ENCODE data around the gene GART.
"Not testable (repeated sequence)": the region's sequence is repeated elsewhere in the genome, so short reads cannot be mapped to it uniquely, and the experiment has no call there.

GART gene

GRCh38 chr21:33511639-33512038 is 30.3 kb downstream of the GART start:
- H3K9me2 ChIP-seq (ENCODE audit: low read depth, low read length) = no peaks in the 10 kb centered on the region
- H3K4me1 ChIP-seq (ENCODE audit: insufficient read depth, low read length, severe bottlenecking) = no peaks in the 10 kb centered on the region
- H3K4me2 ChIP-seq (ENCODE audit: low read length) = no peak overlapping the region
- no peaks in the 10 kb centered on the region for H4K20me1 ChIP-seq (ENCODE audit: insufficient read depth, low read length)
- H3K36me3 ChIP-seq (ENCODE audit: insufficient read depth, low read length) = peaks cover 99% of the 10 kb centered on the region
- no peaks in the 10 kb centered on the region for H3K79me2 ChIP-seq (ENCODE audit: insufficient read depth, low read length)
- H3K27me3 ChIP-seq (ENCODE audit: insufficient read depth, low read length) = no peaks in the 10 kb centered on the region
- H3K9me3 ChIP-seq (ENCODE audit: low read length) = no peaks in the 10 kb centered on the region
- H3K27ac ChIP-seq (ENCODE audit: low read depth, low read length, poor library complexity, severe bottlenecking) = no peak overlapping the region
- no peak overlapping the region for H2AFZ ChIP-seq (ENCODE audit: low read length)
- TF ChIP-seq EZH2 (IDR thresholded peaks at IDR 0.05; ENCODE audit: borderline replicate concordance, low read length) = no peak
- TF ChIP-seq, protein P1, sequence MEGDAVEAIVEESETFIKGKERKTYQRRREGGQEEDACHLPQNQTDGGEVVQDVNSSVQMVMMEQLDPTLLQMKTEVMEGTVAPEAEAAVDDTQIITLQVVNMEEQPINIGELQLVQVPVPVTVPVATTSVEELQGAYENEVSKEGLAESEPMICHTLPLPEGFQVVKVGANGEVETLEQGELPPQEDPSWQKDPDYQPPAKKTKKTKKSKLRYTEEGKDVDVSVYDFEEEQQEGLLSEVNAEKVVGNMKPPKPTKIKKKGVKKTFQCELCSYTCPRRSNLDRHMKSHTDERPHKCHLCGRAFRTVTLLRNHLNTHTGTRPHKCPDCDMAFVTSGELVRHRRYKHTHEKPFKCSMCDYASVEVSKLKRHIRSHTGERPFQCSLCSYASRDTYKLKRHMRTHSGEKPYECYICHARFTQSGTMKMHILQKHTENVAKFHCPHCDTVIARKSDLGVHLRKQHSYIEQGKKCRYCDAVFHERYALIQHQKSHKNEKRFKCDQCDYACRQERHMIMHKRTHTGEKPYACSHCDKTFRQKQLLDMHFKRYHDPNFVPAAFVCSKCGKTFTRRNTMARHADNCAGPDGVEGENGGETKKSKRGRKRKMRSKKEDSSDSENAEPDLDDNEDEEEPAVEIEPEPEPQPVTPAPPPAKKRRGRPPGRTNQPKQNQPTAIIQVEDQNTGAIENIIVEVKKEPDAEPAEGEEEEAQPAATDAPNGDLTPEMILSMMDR (IDR thresholded peaks at IDR 0.05; ENCODE audit: low read length) = no peak
- no peaks in the 10 kb centered on the region for H3F3A ChIP-seq (ENCODE audit: insufficient read depth, low read length)
- H3K9ac ChIP-seq (ENCODE audit: low read length) = no peak overlapping the region
- H3K4me3 ChIP-seq (ENCODE audit: low read depth, low read length, poor library complexity, severe bottlenecking) = no peak overlapping the region

GRCh38 chr21:33510826-33511225 is 31.1 kb downstream of the GART start:
- TF ChIP-seq EZH2 (IDR thresholded peaks at IDR 0.05; ENCODE audit: borderline replicate concordance, low read length) = no peak
- TF ChIP-seq, protein P1 (IDR thresholded peaks at IDR 0.05; ENCODE audit: low read length) = no peak
- Histone ChIP-seq H3K79me2 (ENCODE audit: insufficient read depth, low read length) (no peaks in the 10 kb centered on the region), H3K27ac (ENCODE audit: low read depth, low read length, poor library complexity, severe bottlenecking) (no peak overlapping the region), H4K20me1 (ENCODE audit: insufficient read depth, low read length) (no peaks in the 10 kb centered on the region), H3K27me3 (ENCODE audit: insufficient read depth, low read length) (no peaks in the 10 kb centered on the region), H3K4me2 (ENCODE audit: low read length) (no peak overlapping the region), H3K9ac (ENCODE audit: low read length) (no peak overlapping the region), H3K36me3 (ENCODE audit: insufficient read depth, low read length) (peaks cover 99% of the 10 kb centered on the region), H3K4me1 (ENCODE audit: insufficient read depth, low read length, severe bottlenecking) (no peaks in the 10 kb centered on the region), H3K4me3 (ENCODE audit: low read depth, low read length, poor library complexity, severe bottlenecking) (no peak overlapping the region), H3K9me2 (ENCODE audit: low read depth, low read length) (no peaks in the 10 kb centered on the region), H3F3A (ENCODE audit: insufficient read depth, low read length) (no peaks in the 10 kb centered on the region), H3K9me3 (ENCODE audit: low read length) (no peaks in the 10 kb centered on the region), H2AFZ (ENCODE audit: low read length) (no peak overlapping the region)

DNA sequence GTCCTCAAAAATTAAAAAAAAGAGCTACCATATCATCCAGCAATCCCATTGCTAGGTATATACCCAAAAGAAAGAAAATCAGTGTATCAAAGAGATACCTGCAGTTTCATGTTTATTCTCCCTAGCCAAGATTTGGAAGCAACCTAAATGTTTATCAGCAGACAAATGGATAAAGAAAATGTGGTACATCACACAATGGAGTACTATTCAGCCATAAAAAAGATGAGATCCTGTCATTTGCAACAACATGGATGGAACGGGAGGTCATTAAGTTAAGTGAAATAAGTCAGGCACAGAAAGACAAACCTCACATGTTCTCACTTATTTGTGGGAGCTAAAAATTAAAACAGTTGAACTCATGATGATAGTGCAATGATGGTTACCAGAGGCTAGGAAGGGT is 34.9 kb downstream of the GART start:
- H3K4me1 ChIP-seq (ENCODE audit: insufficient read depth, low read length, severe bottlenecking); H3F3A ChIP-seq (ENCODE audit: insufficient read depth, low read length); H2AFZ ChIP-seq (ENCODE audit: low read length); H3K4me3 ChIP-seq (ENCODE audit: low read depth, low read length, poor library complexity, severe bottlenecking); H3K27me3 ChIP-seq (ENCODE audit: insufficient read depth, low read length); H3K9me2 ChIP-seq (ENCODE audit: low read depth, low read length); H3K4me2 ChIP-seq (ENCODE audit: low read length); H3K9ac ChIP-seq (ENCODE audit: low read length); H4K20me1 ChIP-seq (ENCODE audit: insufficient read depth, low read length); H3K27ac ChIP-seq (ENCODE audit: low read depth, low read length, poor library complexity, severe bottlenecking); H3K79me2 ChIP-seq (ENCODE audit: insufficient read depth, low read length); H3K9me3 ChIP-seq (ENCODE audit: low read length): not testable (repeated sequence)
- peaks cover 93% of the 10 kb centered on the region for H3K36me3 ChIP-seq (ENCODE audit: insufficient read depth, low read length)

DNA sequence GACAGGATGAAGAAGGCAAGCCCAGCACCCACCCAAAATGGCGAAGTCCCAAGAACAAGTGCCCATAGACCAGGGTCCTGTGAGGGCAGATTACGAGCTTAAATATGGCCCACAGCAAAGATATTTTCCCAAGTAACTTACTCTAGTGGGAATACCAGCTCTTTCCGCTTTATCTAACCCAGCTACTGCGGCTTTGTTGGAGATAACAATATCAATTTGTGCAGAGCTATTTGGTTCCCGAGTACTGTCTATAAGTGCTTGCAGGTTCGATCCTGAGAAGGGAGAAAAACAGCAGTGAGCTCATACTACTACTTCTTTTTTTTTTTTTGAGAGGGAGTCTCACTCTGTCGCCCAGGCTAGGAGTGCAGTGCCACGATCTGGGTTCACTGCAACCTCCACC is 36.1 kb downstream of the GART start:
- Histone ChIP-seq H3F3A (ENCODE audit: insufficient read depth, low read length) (no peaks in the 10 kb centered on the region), H3K27me3 (ENCODE audit: insufficient read depth, low read length) (no peaks in the 10 kb centered on the region), H3K27ac (ENCODE audit: low read depth, low read length, poor library complexity, severe bottlenecking) (no peak overlapping the region), H3K4me1 (ENCODE audit: insufficient read depth, low read length, severe bottlenecking) (no peaks in the 10 kb centered on the region), H3K4me2 (ENCODE audit: low read length) (no peak overlapping the region), H3K9me2 (ENCODE audit: low read depth, low read length) (no peaks in the 10 kb centered on the region), H3K9me3 (ENCODE audit: low read length) (no peaks in the 10 kb centered on the region), H3K4me3 (ENCODE audit: low read depth, low read length, poor library complexity, severe bottlenecking) (no peak overlapping the region), H3K79me2 (ENCODE audit: insufficient read depth, low read length) (no peaks in the 10 kb centered on the region), H2AFZ (ENCODE audit: low read length) (no peak overlapping the region), H3K9ac (ENCODE audit: low read length) (no peak overlapping the region), H3K36me3 (ENCODE audit: insufficient read depth, low read length) (peaks cover 84% of the 10 kb centered on the region), H4K20me1 (ENCODE audit: insufficient read depth, low read length) (no peaks in the 10 kb centered on the region)
- TF ChIP-seq EZH2 (IDR thresholded peaks at IDR 0.05; ENCODE audit: borderline replicate concordance, low read length) = no peak
- TF ChIP-seq, protein P1 (IDR thresholded peaks at IDR 0.05; ENCODE audit: low read length) = no peak
